Body of pancreas (tissue), 4 donors: ENCODE results near the gene RAB34. TPM values are rescaled to one million over a fixed set of nuclear protein-coding genes. Genes with fewer than 3 reads are reported as not detected.

Experiments
- ATAC-seq: fragments of 150-250 bp; one replicate; pipeline ENCODE4 v1.9.1; 2016
- DNase-seq, 4 donors: peaks; one replicate each; pipeline ENCODE4 v3.0.0-alpha.2; 2019
- H3K27ac ChIP-seq, 4 donors: fragments of 200-600 bp; sonication (generic); 1 replicate in 3 of 4; 2 replicates in 1 of 4; pipeline versions ENCODE4 v1.5.1 to v1.6.1; 2016 to 2019; ENCODE audit warnings: mild to moderate bottlenecking in 1 of 4, mixed read lengths in 1 of 4, moderate library complexity in 1 of 4
- H3K27me3 ChIP-seq, 2 donors: fragments of 200-600 bp; sonication (generic); one replicate each; pipeline ENCODE4 v1.6.0; 2016; ENCODE audit warnings: mild to moderate bottlenecking in 1 of 2
- H3K36me3 ChIP-seq, 2 donors: fragments of 200-600 bp; sonication (generic); replicated peaks in 1 of 2; 2 replicates each; pipeline ENCODE4 v1.5.1; 2016; ENCODE audit warnings: low read depth in 2 of 2; ENCODE audit not compliant: insufficient read depth in 1 of 2
- H3K4me1 ChIP-seq: fragments of 200-600 bp; sonication (generic); one replicate; pipeline ENCODE4 v1.6.0; 2016
- H3K4me3 ChIP-seq, 2 donors: fragments of 200-600 bp; sonication (generic); 1 replicate in 1 of 2; 2 replicates in 1 of 2; pipeline ENCODE4 v1.5.1; 2016 to 2019
- H3K9me3 ChIP-seq, 3 donors: fragments of 200-600 bp; sonication (generic); 1 replicate in 2 of 3; 2 replicates in 1 of 3; pipeline ENCODE4 v1.5.1; 2016
- CTCF ChIP-seq, 7 experiments: fragments of 450-650 bp in 4 of 7; fragments of 200-600 bp in 3 of 7; sonication (generic) in 3 of 7; IDR thresholded peaks; one replicate each; pipeline ENCODE4 v1.5.1; 2016 to 2019; ENCODE audit warnings: antibody characterized with exemption in 7 of 7
- POLR2A ChIP-seq, 3 donors: fragments of 450-650 bp; IDR thresholded peaks; one replicate each; pipeline ENCODE4 v1.6.1; 2016; ENCODE audit warnings: antibody characterized with exemption in 3 of 3, mild to moderate bottlenecking in 2 of 3
- WGBS, 2 donors: methylation state at CpG; one replicate each; pipeline ENCODE4 v1.1.5; 2017; 5-methylcytosine and 5-hydroxymethylcytosine counted together
- intact Hi-C: fragments of 100-400 bp; cut with DNase I; formaldehyde crosslinking; loops from one replicate; pipeline ENCODE4 v1.15.1; 2023
- total RNA-seq, 2 donors: library from RNA; depleted of rRNA; stranded (reverse); fragments of >200 nt; gene quantifications; one replicate each; pipeline ENCODE4 v1.1.0, GENCODE V29; 2016

Gene RAB34
- total RNA-seq, 2 donors from 2014 or later: 18.2 to 61.3 TPM

- intact Hi-C loops: no loop called here
- ATAC-seq (peak; percentile 16), DNase-seq (peak; percentile 63 to 86 (median 68))
- TF ChIP-seq POLR2A (IDR thresholded peaks at IDR 0.05): no peak
- no peak for TF ChIP-seq CTCF (IDR thresholded peaks at IDR 0.05)
- Histone ChIP-seq H3K4me1 (peaks cover 70% of the 10 kb centered on the region), H3K27me3 (no peaks in the 10 kb centered on the region), H3K4me3 (peak overlapping the region; percentile 67 to 91), H3K27ac (peak overlapping the region; percentile 93 to 98 (median 94)), H3K36me3 (peaks cover 0 to 7% of the 10 kb centered on the region in 2 donors), H3K9me3 (no peaks in the 10 kb centered on the region)
- 24% methylated on average over 4 of the region's 4 CpGs; no CpG with 5 or more reads in 1 of the 2 donors for WGBS, 2 donors
These were observed 28.2 kb upstream of the RAB34 start for GRCh38 chr17:28745786-28746411.

GRCh38 chr17:28744972-28745785, 27.5 kb upstream of the RAB34 start:
- no peak for ATAC-seq
- 0 to 3% methylated on average over 3 to 30 of the region's 31 CpGs for WGBS, 2 donors
- TF ChIP-seq CTCF (IDR thresholded peaks at IDR 0.05) (peak in 1 of 7 experiments; percentile 7), POLR2A (IDR thresholded peaks at IDR 0.05) (peak; percentile 31 to 66 (median 58))
- intact Hi-C loops: no loop called here
- H3K9me3 ChIP-seq: no peaks in the 10 kb centered on the region
- peak overlapping the region; percentile 67 to 91 for H3K4me3 ChIP-seq
- DNase-seq: peak; percentile 64 to 76 (median 75)
- no peaks in the 10 kb centered on the region for H3K27me3 ChIP-seq
- peaks cover 63% of the 10 kb centered on the region for H3K4me1 ChIP-seq
- H3K36me3 ChIP-seq: peaks cover 0 to 7% of the 10 kb centered on the region in 2 donors
- H3K27ac ChIP-seq: peak overlapping the region; percentile 93 to 98 (median 94)

- WGBS, 2 donors: 1 to 2% methylated on average over 15 to 49 of the region's 61 CpGs
- H3K4me1 ChIP-seq: peaks cover 55% of the 10 kb centered on the region
These were observed 26.7 kb upstream of the RAB34 start for GRCh38 chr17:28744104-28744971.

More at GRCh38 chr17:28744104-28744971, 26.7 kb upstream of the RAB34 start:
- peak in 2 of 7 experiments; percentile 1 to 3 for TF ChIP-seq CTCF (IDR thresholded peaks at IDR 0.05)
- peak in 2 of 3 donors; percentile 64 to 72 for TF ChIP-seq POLR2A (IDR thresholded peaks at IDR 0.05)
- Histone ChIP-seq H3K9me3 (no peaks in the 10 kb centered on the region), H3K4me3 (peak overlapping the region; percentile 67 to 91), H3K27me3 (no peaks in the 10 kb centered on the region), H3K27ac (peak overlapping the region; percentile 93 to 98 (median 94)), H3K36me3 (peaks cover 0 to 7% of the 10 kb centered on the region in 2 donors)
- intact Hi-C loops: no loop called here
- DNase-seq (peak; percentile 39 to 69 (median 64)), ATAC-seq (peak; percentile 8)
